ENCODE data around the gene TFR2. TPM values are rescaled to one million over a fixed set of nuclear protein-coding genes. Genes with fewer than 3 reads are reported as not detected.

TFR2 gene
- total RNA-seq, 1 donor: 1.2 TPM

GRCh38 chr7:100607111-100607510 lies 34.2 kb downstream of the TFR2 start:
- no peak for TF ChIP-seq CTCF (IDR thresholded peaks at IDR 0.05; ENCODE audit: insufficient read depth, low read length)
- peak; percentile 29 for DNase-seq (ENCODE audit: low read depth)
- no peak overlapping the region for H3K4me3 ChIP-seq (ENCODE audit: low read depth, low read length)

- TF ChIP-seq CTCF (IDR thresholded peaks at IDR 0.05; ENCODE audit: insufficient read depth, low read length): no peak
- DNase-seq (ENCODE audit: low read depth): no peak
- no peak overlapping the region for H3K4me3 ChIP-seq (ENCODE audit: low read depth, low read length)
These were observed 35.0 kb downstream of the TFR2 start for GRCh38 chr7:100606313-100606712.

- DNase-seq (ENCODE audit: low read depth): no peak
- TF ChIP-seq CTCF (IDR thresholded peaks at IDR 0.05; ENCODE audit: insufficient read depth, low read length): no peak
- peak overlapping the region; percentile 98 for H3K4me3 ChIP-seq (ENCODE audit: low read depth, low read length)
These were observed 36.1 kb downstream of the TFR2 start for GRCh38 chr7:100604976-100605911.

GRCh38 chr7:100604028-100604975 lies 37.0 kb downstream of the TFR2 start:
- DNase-seq (ENCODE audit: low read depth): peak; percentile 54
- peak overlapping the region; percentile 98 for H3K4me3 ChIP-seq (ENCODE audit: low read depth, low read length)
- TF ChIP-seq CTCF (IDR thresholded peaks at IDR 0.05; ENCODE audit: insufficient read depth, low read length): peak; percentile 33

GRCh38 chr7:100603726-100604027 lies 37.7 kb downstream of the TFR2 start:
- H3K4me3 ChIP-seq (ENCODE audit: low read depth, low read length): peak overlapping the region; percentile 98
- no peak for TF ChIP-seq CTCF (IDR thresholded peaks at IDR 0.05; ENCODE audit: insufficient read depth, low read length)
- peak; percentile 36 for DNase-seq (ENCODE audit: low read depth)

- peak; percentile 88 for DNase-seq (ENCODE audit: low read depth)
- H3K4me3 ChIP-seq (ENCODE audit: low read depth, low read length): peak overlapping the region; percentile 98
- no peak for TF ChIP-seq CTCF (IDR thresholded peaks at IDR 0.05; ENCODE audit: insufficient read depth, low read length)
These were observed 38.2 kb downstream of the TFR2 start for GRCh38 chr7:100602889-100603725.
